Stimulated activated CD8-positive, alpha-beta memory T cell treated with anti-CD3 and anti-CD28 coated beads, Interleukin-7, amount 100 ng/mL, for 24 hours (primary cell): Measurements from ENCODE around the gene SERPINA4.
"Not testable (repeated sequence)": the region's sequence is repeated elsewhere in the genome, so short reads cannot be mapped to it uniquely, and the experiment has no call there.

Experiments used
- DNase-seq: peaks from one replicate; pipeline ENCODE4 v3.0.0-alpha.2; 2020; ENCODE audit warnings: low read depth

SERPINA4 gene

DNA sequence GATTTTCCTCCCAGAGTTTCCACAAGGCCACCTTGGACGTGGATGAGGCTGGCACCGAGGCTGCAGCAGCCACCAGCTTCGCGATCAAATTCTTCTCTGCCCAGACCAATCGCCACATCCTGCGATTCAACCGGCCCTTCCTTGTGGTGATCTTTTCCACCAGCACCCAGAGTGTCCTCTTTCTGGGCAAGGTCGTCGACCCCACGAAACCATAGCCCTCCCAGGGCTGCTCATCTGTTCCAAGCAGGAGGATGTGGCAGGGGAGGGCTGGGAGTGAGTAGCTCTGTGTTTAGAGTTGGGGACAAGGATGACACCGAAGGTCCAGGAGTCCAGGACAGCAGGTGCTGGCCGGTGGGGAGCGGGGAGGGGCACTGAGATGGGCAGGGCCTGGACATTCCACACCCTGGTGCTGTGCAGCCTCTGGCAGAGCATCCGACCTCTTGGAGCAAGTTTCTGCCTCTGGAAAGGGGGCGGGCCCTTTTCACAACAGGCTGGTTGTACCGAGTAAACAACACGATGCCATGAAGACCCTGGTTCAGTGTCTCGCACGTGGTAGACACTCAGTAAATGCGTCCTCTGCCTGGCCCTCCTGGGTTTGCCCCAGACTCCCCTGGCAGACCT lies 8.2 kb downstream of the SERPINA4 start:
- no peak for DNase-seq

DNA sequence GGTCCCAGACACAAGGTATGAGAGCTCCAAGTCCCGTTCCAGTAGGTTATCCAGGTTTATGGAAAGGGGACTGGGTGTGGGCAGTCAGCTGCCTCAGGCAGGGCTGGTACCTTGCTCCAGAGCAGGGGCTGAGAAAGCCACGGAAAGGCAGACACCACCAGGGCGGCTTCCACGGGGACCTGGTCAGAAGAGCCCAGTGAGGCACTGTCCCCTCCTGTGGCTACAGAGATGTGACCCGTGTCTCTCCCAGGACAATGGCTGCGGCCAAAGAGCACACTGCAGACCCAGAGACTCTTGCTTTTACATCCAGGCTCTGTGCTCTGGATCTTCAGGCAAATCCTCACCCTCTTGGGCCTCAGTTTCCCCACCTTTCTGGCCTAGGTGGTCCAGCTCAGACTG lies 8.8 kb downstream of the SERPINA4 start:
- no peak for DNase-seq

DNA sequence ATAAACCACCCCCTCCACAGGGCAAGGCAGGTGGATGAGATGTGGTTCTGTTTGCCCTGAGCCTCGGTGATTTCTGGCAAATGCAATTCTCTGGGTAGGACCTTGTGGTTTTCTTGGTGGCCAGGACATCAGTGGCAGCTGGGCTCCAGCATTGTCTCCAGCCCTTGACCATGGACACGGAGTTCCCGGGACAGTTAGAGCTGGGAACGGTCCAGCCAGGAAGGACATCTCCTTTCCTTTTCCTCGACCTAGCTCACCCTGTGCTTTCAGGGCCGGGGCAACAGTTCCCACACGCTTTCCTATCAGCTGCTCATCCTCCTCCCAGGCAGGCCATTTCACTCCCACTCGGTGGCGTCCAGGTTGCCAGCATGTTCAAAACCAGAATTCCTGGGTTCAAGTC lies 9.2 kb downstream of the SERPINA4 start:
- DNase-seq, result no peak

DNA sequence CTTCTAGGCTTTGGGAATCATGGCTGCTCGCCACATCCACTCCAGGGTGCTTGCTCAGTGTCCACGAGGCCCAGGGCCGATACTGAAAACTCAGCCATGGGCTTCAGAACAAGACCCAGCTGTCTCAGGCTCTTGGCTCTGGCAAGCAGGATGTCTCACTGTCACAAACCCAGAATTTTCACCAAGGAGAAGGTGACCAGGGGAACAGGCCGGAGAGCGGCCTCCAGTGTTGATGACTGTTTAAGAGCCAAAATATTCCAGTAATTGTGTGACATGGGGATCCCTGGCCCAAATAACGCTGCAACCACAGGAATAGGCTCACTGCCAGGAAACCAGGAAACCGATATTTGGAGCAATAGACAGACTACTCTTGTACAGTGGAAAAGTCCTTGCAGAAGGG lies 10.2 kb downstream of the SERPINA4 start:
- DNase-seq, result no peak

DNA sequence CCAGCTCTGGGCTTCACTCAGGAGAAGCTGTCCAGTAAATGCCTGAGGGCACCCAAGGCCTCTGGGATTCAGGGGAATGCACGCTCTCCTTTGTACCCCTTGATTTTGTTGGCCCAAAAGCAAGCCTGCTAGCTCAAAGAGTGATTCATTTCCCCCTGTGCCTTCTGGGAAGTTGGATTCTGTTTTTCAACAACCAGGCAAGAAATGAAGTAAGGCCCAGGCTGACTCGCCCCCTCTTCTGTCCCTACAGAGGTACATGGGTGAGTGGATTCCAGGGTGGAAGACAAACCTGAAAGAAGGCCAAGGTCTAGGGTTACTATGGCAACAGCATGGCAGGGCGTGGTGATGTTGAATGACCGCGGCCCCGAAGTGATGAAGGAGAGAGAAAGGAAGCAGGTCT lies 10.7 kb downstream of the SERPINA4 start:
- no peak for DNase-seq

DNA sequence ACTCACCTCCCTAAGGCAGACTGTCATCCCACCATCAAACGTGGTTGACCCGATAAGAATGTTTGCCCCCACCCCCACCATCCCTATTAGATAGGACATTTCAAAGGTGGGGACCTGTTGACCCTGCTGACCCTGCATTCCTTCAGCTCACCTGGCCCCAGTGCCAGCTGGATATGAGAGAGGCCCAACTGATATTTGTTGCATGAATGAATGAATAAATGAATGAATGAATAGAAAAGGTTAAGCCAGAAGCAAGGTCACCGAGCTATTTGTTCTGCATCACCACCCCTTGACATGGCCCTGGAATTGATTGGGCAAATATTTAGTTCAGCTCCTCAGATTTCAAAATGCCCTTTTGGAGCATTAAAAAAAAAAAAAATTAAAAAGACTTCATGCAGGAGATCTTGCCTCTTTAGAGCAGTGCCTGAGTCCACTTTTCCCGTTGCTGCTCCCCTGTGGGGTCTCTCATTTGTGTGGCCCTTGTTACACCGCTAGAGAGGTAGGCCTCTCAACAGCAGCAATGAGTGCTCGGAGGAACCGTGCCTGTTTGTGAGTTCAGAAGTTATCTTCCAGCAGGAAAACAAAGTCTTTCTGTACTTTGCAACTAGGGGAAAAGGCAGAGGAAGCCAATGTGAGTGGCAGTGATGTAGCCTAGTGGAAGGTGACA lies 11.5 kb downstream of the SERPINA4 start:
- DNase-seq, result no peak

DNA sequence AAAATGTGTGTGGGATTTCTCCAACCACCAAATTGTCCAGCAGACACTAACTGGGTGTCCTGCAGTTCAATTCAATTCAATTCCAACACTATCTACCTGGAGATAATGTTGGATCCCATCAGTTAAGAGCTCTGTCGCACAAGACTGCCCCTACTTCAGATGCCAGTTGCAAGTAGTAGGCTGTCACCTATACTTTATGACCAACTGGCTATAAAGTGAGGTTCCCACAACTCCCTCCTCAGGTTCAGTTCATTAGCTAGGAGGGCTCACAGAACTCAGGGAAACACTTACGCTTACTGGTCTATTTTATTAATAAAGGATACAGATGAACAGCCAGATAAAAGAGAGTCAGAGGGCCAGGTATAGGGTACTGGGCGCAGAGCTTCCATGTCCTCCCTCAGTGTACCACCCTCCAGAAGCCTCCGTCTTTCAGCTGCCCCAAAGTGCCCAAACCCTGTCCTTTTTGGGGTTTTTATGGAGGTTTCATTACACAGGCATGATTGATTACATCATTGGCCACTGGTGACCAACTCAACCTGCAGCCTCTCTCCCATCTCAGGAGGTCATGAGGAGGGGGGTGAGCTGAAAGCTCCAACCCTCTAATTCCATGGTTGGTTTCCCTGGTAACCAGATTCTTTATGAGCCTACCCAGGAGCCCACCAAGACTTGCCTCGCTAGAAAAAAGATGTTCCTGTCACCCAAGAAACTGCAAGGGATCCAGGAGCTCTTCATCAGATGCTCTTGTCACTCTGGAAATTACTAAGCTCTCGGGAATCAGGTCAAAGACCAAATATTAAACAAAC lies 12.4 kb downstream of the SERPINA4 start:
- DNase-seq, result no peak

DNA sequence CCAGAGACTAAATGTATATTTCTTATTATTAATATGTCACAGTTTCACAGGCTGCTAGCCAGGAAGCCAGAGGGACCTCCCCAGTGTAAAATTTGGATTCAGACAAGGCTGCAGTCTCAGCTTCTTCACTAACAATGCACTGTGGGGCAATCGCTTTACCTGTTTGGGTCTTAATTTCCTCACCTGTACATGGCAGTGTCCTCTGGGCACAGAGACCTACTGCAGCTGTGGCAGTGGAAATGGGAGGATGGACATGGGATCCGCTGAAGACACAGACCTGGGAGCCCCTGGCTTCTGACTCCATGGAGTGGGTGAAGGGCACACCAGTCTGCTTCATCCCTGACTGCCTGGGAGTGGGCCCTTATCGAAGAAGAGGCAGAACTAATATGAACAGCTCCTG lies 13.1 kb downstream of the SERPINA4 start:
- DNase-seq, result no peak

DNA sequence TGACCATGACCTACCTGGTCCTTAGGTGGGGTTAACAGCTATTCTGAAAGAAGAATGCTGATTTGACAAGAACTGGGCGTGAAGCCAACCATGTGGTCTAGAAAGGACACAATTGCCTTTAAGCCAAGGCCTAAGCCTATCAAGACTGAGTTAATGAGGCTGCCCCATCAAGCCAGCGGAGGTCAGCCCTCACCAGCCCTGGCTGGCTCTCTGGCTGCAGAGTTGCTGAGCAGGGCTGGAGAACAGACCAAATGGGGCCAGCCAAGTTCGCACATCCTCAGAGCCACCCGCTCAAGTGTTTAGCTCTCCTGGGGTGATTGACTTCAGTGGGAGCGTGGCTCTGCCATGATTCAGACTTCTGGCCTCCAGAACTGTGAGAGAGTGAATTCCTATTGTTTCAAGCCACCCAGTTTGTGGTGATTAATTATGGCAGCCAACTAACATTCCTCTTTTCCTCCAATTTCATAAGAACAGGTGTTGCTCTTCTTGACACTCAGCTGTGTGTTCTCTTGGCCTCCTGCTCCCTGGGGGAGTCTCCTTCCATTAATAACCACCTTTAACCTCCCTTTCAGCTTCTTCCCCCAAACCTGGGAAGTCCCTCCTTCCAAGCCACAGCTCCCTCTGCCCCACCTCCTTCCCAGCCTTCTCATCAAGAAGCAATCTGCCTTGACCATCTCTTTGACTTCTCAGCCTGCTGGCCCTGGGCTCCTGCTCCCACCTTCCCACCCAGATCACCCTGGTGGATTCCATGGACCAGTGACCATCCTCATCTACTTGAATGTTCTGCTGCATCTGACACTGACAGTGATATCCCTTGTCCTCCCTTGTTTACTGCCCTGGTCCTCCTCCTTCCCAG lies 14.7 kb downstream of the SERPINA4 start:
- no peak for DNase-seq

DNA sequence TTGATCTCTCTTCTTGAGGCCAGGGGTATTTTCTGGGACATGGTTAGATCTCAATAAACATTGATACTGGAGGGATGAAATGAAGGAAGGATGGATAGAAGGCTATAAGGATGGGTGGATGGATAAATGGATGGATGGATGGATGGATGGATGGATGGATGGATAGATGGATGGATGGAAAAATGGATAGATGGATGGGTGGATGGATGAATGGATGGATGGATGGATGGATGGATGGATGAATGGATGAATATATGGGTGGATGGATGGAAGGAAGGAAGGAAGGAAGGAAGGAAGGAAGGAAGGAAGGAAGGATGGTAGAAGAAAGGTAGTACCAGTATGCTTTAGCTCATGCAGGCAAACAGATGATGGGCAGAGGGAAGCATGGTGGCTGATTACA lies 16.2 kb downstream of the SERPINA4 start:
- DNase-seq, result not testable (repeated sequence)

DNA sequence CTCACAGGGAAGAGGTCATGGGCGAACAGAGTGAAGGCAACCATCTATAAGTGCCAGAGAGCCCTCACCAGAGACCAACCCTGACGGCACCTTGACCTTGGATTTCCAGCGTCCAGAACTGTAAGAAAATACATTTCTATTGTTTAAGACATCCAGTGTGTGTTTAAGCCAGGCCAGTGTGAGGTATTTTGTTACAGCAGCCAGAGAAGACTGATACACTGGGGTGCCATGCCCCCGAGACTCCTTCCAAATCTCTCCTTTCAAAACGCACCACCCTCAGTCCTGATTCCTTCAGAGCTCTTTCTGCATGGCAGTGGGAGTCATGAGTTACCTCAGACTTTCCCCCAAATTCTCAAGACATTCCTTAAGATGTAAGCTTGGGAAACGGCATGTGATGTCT lies 17.5 kb downstream of the SERPINA4 start:
- DNase-seq, result no peak

DNA sequence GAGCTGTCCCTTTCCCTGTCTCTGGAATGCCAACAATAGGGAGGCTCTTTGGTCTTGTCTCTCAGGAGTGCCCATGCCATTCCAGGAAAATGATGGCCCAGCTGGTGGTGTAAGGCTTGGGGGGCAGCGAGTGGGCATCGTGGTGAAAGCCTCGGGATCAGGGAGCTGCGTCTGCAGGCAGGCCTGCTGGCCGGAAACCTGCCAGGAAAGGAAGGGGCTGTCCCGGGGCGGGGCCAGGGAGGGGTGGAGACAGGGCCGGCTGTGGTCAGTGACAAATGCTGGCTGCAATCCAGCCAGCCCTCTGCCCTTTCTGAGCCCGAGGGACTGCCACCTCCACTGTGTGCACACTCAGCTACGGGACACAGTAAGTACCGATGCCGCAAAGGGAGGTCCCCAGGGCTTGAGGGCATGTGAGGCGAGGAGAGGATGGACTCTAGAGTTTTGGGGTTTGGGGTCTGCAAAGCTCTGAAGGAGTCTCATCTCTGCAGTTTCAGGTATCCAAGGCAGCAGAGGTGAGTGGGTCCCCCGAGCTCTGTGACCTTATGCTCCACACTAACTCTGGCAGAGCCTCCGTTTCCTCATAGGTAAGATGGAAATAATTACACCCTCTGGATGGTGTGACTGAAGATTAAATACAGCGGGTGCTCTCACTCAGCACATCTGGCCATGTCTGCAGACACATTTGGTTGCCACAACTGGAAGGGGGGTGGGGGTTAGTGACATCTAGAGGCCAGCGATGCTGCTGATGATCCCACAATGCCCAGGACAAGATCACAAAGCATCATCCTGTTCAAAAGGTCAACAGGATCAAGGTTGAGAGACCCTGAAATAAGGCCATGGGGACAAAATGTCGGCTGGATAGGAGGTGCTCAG lies 20.1 kb downstream of the SERPINA4 start, which contains the start of gene SERPINA5:
Gene SERPINA5 (plus strand): TSS at position 300 of the 873 bp plus-strand sequence. CDS start 5,937 bp downstream, outside the sequence.
- no peak for DNase-seq

DNA sequence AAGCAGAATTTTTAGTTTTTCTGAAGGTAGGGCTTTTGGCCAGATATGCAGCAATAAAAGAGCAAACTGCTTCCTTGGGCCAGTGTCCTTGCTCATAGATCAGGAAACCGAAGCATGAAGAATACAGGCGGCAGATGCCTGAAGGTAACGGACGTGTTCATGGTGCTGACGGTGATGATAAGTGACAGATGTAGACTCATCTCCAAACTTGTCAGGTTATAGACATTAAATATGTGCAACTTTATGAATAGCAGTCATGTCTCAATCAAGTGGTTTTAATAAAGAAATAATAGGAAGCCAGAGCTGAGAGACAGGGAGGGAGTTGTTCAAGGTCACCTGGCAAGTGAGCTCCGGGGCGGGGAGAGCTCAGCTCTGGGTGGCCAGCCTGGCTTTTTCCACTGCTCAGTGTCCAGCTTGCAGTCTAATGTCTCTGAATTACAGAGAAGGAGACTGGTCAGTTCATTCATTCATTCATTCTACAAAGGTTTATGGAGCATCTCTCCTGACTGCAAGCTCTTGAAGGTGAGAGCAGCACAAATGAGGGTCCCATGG lies 21.0 kb downstream of the SERPINA4 start:
- DNase-seq, result no peak

DNA sequence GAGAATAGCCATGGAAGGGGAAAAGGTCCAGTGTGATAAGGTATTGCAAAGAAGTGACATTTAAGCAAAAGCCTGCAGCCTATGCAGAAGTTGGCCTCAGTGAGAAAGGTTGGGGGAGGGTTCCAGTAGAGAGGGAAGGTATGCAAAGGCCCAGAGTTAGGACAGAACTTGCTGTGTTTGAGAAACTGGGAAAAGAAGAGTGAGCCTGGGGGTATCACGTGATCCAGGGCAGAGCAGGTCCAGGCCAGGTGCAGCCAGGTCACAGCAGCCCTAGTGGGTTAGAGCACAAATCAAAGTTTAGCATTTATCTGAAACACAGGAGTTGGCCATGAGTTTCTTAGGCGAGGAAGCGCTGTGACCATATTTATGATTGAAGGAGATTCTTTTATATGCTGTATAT lies 21.6 kb downstream of the SERPINA4 start:
- no peak for DNase-seq

DNA sequence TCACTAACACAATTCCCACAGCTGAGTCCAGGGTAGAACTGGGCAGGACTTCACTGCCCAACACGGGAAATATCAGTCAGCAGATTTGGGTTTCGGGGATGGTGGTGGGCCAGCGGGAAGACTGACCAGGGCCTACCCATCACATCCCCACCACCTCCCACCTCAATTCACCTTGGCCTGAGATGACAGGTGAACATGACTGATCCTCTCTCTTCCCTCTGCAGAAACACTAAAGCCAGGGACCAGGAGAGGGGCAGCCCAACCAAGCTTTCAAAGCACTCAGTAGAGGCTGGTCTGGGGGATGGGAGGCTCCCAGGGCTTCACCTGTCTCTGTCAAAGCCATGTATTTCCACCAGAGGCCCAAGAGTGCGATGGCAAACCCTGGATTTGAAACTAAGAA lies 22.3 kb downstream of the SERPINA4 start:
- DNase-seq, result no peak

DNA sequence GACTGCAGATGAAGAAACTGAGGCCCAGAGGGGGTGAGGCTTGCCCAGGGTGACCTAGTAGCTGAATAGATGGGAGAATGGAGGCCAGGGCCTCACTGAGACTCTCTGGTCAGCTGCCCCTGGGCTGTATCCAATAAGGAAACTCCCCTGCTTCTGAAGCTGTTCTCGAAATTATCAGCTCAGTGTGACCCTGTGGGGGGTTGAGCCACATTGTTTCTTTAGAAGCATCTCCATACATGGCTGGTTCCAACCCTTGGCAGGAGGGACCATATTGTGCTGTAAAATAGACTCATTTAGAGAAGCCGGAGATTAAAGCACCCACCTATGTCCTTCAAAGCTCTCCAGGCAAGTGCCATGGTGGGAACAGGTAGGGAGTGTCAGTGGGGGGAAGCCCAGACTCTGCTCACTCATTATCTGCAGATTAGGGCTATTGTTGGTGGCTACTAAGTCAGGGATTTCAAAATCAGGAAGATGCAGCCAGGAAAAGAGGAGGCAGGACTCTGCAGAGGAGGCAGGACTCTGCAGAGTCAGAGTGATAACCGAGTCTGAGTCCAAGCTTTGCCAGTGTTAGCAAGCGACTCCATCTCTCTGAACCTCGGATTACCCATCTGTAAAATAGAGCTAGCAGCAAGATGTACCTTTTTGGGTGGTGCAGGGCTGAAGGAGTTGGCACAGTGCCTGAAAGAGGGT lies 23.5 kb downstream of the SERPINA4 start:
- DNase-seq, result no peak

DNA sequence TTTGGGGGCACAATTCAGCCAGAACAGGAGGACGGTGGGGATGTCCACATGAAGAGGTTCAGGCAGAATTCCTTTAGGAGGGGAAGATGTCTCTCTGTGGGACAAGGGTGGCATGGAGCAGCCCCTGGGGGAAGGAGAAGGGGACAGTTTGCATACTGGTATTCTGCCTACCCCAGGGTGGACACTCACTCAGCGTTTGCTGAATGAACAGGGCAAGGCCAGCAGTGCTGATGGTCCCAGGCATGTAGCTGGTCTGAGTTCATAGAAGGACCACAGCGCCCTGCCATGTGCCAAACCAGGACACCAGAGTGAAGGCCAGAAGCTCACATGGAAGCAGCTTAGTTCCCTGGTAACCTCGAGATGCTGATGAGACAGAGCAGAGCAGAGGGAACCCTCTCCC lies 25.4 kb downstream of the SERPINA4 start:
- no peak for DNase-seq

DNA sequence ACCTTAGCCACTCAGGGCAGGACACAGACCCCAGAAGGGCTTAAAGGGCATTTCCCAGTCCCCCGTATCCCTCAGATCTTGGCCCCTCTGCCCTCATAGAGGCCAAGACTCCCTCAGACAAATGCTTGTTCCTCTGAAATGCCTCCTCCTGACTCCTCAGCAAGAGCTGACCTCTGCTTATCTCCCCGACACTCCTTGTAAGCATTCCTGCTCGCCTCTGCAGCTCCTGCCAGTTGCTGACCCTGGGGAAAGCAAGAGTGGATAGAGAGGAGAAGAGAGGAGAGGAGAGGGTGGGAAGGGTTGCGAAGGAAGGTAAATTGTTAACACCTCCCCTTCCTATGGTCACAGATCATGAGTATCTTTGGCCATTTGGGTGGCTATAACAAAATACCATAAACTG lies 27.1 kb downstream of the SERPINA4 start:
- DNase-seq, result no peak

DNA sequence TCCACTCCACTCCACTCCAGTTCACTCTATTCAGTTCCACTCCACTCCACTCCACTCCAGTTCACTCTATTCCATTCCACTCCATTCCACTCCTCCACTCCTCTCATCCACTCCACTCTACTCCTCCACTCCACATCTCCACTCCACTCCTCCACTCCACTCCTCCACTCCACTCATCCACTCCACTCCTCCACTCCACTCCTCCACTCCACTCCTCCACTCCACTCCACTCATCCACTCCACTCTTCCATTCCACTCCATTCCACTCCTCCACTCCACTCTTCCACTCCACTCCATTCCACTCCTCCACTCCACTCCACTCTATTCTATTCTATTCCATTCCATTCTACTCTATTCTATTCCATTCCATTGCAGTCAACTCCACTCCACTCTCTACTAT lies 29.8 kb downstream of the SERPINA4 start:
- DNase-seq, result no peak

DNA sequence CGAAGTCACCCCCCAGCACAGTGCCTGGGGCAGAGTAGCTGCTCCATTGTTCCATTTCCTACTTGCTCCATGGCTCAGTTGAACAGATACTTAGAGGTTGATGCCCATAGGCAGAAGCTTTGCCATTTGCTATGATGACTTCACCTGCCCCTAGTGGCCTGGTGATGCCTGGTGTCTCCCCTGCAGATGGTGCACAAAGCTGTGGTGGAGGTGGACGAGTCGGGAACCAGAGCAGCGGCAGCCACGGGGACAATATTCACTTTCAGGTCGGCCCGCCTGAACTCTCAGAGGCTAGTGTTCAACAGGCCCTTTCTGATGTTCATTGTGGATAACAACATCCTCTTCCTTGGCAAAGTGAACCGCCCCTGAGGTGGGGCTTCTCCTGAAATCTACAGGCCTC lies 30.6 kb downstream of the SERPINA4 start:
- no peak for DNase-seq
